HepG2 (cell line): ENCODE data around the gene MKNK1.

Experiments used
- AKAP8 ChIP-seq: sonication (generic); formaldehyde crosslinking; IDR thresholded peaks from 2 replicates; pipeline ENCODE4 v1.5.1; 2020; ENCODE audit warnings: mild to moderate bottlenecking, missing genetic modification reagents
- E2F5 ChIP-seq: sonication (generic); formaldehyde crosslinking; conservative IDR thresholded peaks from 2 replicates; pipeline ENCODE4 v1.4.0; 2020; ENCODE audit warnings: missing genetic modification reagents
- GLI4 ChIP-seq: sonication (generic); formaldehyde crosslinking; IDR thresholded peaks from 2 replicates; pipeline ENCODE4 v1.5.1; 2020; ENCODE audit warnings: missing genetic modification reagents, mild to moderate bottlenecking, moderate library complexity, borderline replicate concordance
- PHF21A ChIP-seq: sonication (generic); formaldehyde crosslinking; IDR thresholded peaks from 2 replicates; pipeline ENCODE4 v1.5.0; 2020; ENCODE audit warnings: mild to moderate bottlenecking, missing genetic modification reagents
- ZNF207 ChIP-seq: fragments of 450-650 bp; IDR thresholded peaks from 2 replicates; pipeline ENCODE4 v1.6.1; 2016; ENCODE audit warnings: antibody characterized with exemption, borderline replicate concordance

DNA sequence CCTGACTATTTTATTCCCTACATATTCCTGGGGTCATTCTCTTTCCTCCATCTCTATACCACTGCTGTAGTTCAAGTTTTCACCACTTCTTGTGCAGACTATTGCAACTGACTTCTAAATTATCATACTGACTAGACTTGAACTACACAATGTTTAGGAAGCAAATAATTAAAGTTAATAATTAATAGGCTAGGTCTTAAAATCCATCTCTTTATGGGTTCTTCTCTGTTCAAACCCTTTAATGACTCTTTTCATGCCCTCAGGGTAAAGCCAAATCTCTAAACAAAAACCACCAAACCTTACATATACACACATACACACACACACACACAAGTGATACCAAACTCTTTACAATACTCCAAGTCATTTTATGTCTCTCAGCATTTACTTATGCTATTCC is 34.9 kb upstream of the MKNK1 start:
- TF ChIP-seq PHF21A (CRISPR knock-in tag) (no peak), ZNF207 (no peak), E2F5 (CRISPR knock-in tag) (no peak), GLI4 (CRISPR knock-in tag) (no peak), AKAP8 (CRISPR knock-in tag) (no peak)
